OCI-LY1 (cell line): ENCODE results near the gene NMT2.

Experiments used
- H2AFZ ChIP-seq: fragments of 200-600 bp; sonication (generic), shearing (Covaris generic); 2 replicates; pipeline ENCODE4 v1.6.0; 2014; ENCODE audit warnings: antibody characterized with exemption, mild to moderate bottlenecking, low read length
- H3F3A ChIP-seq: fragments of 200-600 bp; sonication (generic), shearing (Covaris generic); 2 replicates; pipeline ENCODE4 v1.6.0; 2014; ENCODE audit warnings: mild to moderate bottlenecking, antibody characterized with exemption, low read length, moderate library complexity; ENCODE audit not compliant: insufficient read depth
- H3K27ac ChIP-seq: fragments of 200-600 bp; sonication (generic); 2 replicates; pipeline ENCODE4 v1.5.1; 2014; ENCODE audit warnings: low read length, mixed run types, mild to moderate bottlenecking, low read depth; ENCODE audit not compliant: poor library complexity, severe bottlenecking
- H3K27me3 ChIP-seq: fragments of 200-600 bp; sonication (generic); 2 replicates; pipeline ENCODE4 v1.6.0; 2014; ENCODE audit warnings: antibody characterized with exemption, mild to moderate bottlenecking, low read length, moderate library complexity; ENCODE audit not compliant: insufficient read depth
- H3K36me3 ChIP-seq: fragments of 200-600 bp; sonication (generic); 2 replicates; pipeline ENCODE4 v1.6.1; 2014; ENCODE audit warnings: mild to moderate bottlenecking, antibody characterized with exemption, low read length, moderate library complexity, mixed read lengths; ENCODE audit not compliant: insufficient read depth
- H3K4me1 ChIP-seq: fragments of 200-600 bp; sonication (generic); 2 replicates; pipeline ENCODE4 v1.5.1; 2014; ENCODE audit warnings: mild to moderate bottlenecking, low read length, moderate library complexity; ENCODE audit not compliant: insufficient read depth, severe bottlenecking
- H3K4me2 ChIP-seq: fragments of 200-600 bp; sonication (generic), shearing (Covaris generic); 2 replicates; pipeline ENCODE4 v1.6.1; 2014; ENCODE audit warnings: low read length
- H3K4me3 ChIP-seq: fragments of 200-600 bp; sonication (generic); 2 replicates; pipeline ENCODE4 v1.5.1; 2014; ENCODE audit warnings: low read length, low read depth, mild to moderate bottlenecking, mixed read lengths; ENCODE audit not compliant: poor library complexity, severe bottlenecking
- H3K79me2 ChIP-seq: fragments of 200-600 bp; shearing (Covaris generic); 2 replicates; pipeline ENCODE4 v1.6.1; 2016; ENCODE audit warnings: mixed run types, low read length, mixed read lengths; ENCODE audit not compliant: insufficient read depth
- H3K9ac ChIP-seq: fragments of 200-600 bp; sonication (generic), shearing (Covaris generic); 2 replicates; pipeline ENCODE4 v1.6.1; 2014; ENCODE audit warnings: mild to moderate bottlenecking, low read length, mixed read lengths
- H3K9me2 ChIP-seq: fragments of 200-600 bp; sonication (generic), shearing (Covaris generic); 2 replicates; pipeline ENCODE4 v1.6.1; 2014; ENCODE audit warnings: low read depth, mild to moderate bottlenecking, low read length, mixed read lengths
- H3K9me3 ChIP-seq: fragments of 200-600 bp; shearing (Covaris generic); 2 replicates; pipeline ENCODE4 v1.6.1; 2014; ENCODE audit warnings: low read length, mixed read lengths
- H4K20me1 ChIP-seq: fragments of 200-600 bp; sonication (generic), shearing (Covaris generic); 2 replicates; pipeline ENCODE4 v1.6.0; 2016; ENCODE audit warnings: mild to moderate bottlenecking, low read length; ENCODE audit not compliant: insufficient read depth
- CTCF ChIP-seq: fragments of 200-600 bp; sonication (generic), shearing (Covaris generic); IDR thresholded peaks from 2 replicates; pipeline ENCODE4 v1.5.1; 2017; ENCODE audit warnings: mild to moderate bottlenecking, antibody characterized with exemption, low read length, moderate library complexity, mixed read lengths
- EZH2 ChIP-seq: fragments of 200-600 bp; sonication (generic), shearing (Covaris generic); IDR thresholded peaks from 2 replicates; pipeline ENCODE4 v1.8.0; 2017; ENCODE audit warnings: borderline replicate concordance, mixed run types, mild to moderate bottlenecking, antibody characterized with exemption, low read length, moderate library complexity, mixed read lengths

The NMT2 gene

GRCh38 chr10:15183689-15184481 lies 15.4 kb upstream of the NMT2 start:
- Histone ChIP-seq H2AFZ (no peak overlapping the region), H3K4me2 (no peak overlapping the region), H3K4me1 (no peaks in the 10 kb centered on the region)

GRCh38 chr10:15182540-15183207 lies 14.2 kb upstream of the NMT2 start:
- H3K27ac ChIP-seq = no peak overlapping the region
- no peaks in the 10 kb centered on the region for H3K4me1 ChIP-seq
- no peaks in the 10 kb centered on the region for H3K9me3 ChIP-seq
- no peaks in the 10 kb centered on the region for H4K20me1 ChIP-seq
- no peaks in the 10 kb centered on the region for H3K36me3 ChIP-seq
- no peaks in the 10 kb centered on the region for H3K9me2 ChIP-seq
- H3K4me2 ChIP-seq = no peak overlapping the region
- no peaks in the 10 kb centered on the region for H3K27me3 ChIP-seq
- no peaks in the 10 kb centered on the region for H3F3A ChIP-seq
- H2AFZ ChIP-seq = no peak overlapping the region
- TF ChIP-seq EZH2 (no peak), CTCF (no peak)
- no peaks in the 10 kb centered on the region for H3K79me2 ChIP-seq
- H3K4me3 ChIP-seq = no peak overlapping the region
- no peak overlapping the region for H3K9ac ChIP-seq

More at GRCh38 chr10:15183689-15184481, 15.4 kb upstream of the NMT2 start:
- Histone ChIP-seq H3K9ac (no peak overlapping the region), H3K9me3 (no peaks in the 10 kb centered on the region), H3K27me3 (no peaks in the 10 kb centered on the region), H4K20me1 (no peaks in the 10 kb centered on the region), H3K27ac (no peak overlapping the region), H3K4me3 (no peak overlapping the region), H3K36me3 (no peaks in the 10 kb centered on the region), H3F3A (no peaks in the 10 kb centered on the region), H3K9me2 (no peaks in the 10 kb centered on the region), H3K79me2 (no peaks in the 10 kb centered on the region)
- no peak for TF ChIP-seq CTCF
- TF ChIP-seq EZH2 = no peak

- H3K79me2 ChIP-seq = no peaks in the 10 kb centered on the region
- no peaks in the 10 kb centered on the region for H4K20me1 ChIP-seq
- H3K4me3 ChIP-seq = no peak overlapping the region
- H3K4me1 ChIP-seq = no peaks in the 10 kb centered on the region
- no peaks in the 10 kb centered on the region for H3K9me3 ChIP-seq
- no peaks in the 10 kb centered on the region for H3F3A ChIP-seq
- no peak overlapping the region for H3K27ac ChIP-seq
- H3K4me2 ChIP-seq = no peak overlapping the region
- no peaks in the 10 kb centered on the region for H3K27me3 ChIP-seq
- no peaks in the 10 kb centered on the region for H3K9me2 ChIP-seq
- no peak overlapping the region for H2AFZ ChIP-seq
- H3K36me3 ChIP-seq = no peaks in the 10 kb centered on the region
- no peak overlapping the region for H3K9ac ChIP-seq
- TF ChIP-seq CTCF = no peak
- no peak for TF ChIP-seq EZH2
Observed at GRCh38 chr10:15181576-15182156, 13.2 kb upstream of the NMT2 start.
